Measurements from ENCODE around the gene FAM120AOS.

DNA sequence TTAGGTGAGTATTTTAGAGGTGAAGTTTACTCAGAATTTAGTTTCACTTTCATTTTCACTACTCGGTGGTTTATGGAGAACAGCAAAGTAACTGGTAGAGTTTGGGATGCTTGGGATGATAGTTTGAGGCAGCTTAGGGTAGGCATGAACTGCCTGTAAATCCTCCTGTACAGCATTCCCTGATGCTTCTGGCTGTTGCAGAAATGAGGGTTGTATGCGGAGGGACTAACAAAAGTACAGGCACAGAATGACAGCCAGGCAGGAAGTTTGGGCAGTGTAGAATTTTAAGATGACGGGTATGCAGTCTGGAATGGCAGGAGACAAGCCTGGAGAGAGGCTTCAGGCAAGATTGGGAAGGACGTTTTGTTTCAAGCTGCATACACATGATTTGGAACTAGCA, 48.0 kb upstream of the FAM120AOS start:
- TF ChIP-seq, protein P1, sequence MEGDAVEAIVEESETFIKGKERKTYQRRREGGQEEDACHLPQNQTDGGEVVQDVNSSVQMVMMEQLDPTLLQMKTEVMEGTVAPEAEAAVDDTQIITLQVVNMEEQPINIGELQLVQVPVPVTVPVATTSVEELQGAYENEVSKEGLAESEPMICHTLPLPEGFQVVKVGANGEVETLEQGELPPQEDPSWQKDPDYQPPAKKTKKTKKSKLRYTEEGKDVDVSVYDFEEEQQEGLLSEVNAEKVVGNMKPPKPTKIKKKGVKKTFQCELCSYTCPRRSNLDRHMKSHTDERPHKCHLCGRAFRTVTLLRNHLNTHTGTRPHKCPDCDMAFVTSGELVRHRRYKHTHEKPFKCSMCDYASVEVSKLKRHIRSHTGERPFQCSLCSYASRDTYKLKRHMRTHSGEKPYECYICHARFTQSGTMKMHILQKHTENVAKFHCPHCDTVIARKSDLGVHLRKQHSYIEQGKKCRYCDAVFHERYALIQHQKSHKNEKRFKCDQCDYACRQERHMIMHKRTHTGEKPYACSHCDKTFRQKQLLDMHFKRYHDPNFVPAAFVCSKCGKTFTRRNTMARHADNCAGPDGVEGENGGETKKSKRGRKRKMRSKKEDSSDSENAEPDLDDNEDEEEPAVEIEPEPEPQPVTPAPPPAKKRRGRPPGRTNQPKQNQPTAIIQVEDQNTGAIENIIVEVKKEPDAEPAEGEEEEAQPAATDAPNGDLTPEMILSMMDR (IDR thresholded peaks at IDR 0.05; ENCODE audit: low read length) = no peak
- no peak for TF ChIP-seq EZH2 (IDR thresholded peaks at IDR 0.05; ENCODE audit: borderline replicate concordance, low read length)

All from OCI-LY1 (cell line).